ENCODE results near the gene ATP6V1C2.

DNA sequence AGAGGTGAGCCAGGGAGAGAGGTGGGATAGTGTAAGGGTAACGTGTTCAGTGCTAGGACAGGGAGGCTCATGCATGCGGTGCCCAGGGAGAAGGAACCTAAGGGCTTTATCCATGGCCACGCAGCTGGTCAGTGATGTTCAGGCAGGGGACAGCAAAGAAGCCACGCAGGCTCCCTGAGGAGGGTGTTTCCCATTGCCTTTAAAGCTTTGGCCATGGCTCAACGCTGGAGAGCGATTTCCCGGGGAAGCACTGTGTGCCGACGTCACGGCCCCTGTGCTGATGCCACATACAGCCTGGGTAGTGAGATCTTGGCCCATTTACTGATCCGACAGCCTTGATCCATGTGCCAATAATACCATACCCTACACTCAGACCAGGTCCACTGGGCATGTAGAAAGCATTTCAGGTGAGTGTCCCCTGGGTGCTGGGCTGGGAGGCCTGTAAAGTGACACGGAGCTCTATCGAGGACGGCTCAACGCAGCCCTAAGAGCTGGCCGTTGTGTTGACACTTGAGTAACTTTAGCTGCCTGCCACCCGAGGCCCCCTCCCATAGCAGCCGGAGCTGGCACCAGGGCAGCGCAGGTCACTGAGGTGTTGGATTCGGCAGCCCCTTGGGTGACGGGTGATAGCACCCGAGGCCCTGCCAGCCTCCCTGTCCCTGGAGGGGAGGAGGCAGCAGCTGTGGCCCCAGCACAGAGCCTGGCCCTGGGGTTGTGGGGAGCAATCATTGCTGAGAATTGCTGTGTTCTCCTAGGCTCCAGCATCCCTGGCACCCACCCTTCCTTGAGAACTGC, 49.7 kb downstream of the ATP6V1C2 start:
- TF ChIP-seq KLF10 (tag by site-specific recombination; IDR thresholded peaks at IDR 0.05) (no peak), ZNF549 (tag by site-specific recombination; IDR thresholded peaks at IDR 0.05) (no peak), ZNF670 (tag by site-specific recombination; IDR thresholded peaks at IDR 0.05; ENCODE audit: low read depth) (no peak), ZBTB8A (tag by site-specific recombination; IDR thresholded peaks at IDR 0.05) (no peak)

Measured in HEK293 (cell line).